Activated T-helper 1 cell treated with anti-CD3 and anti-CD28 coated beads, Interleukin-12 subunit alpha, Interleukin-12 subunit beta, Interleukin-2, Interleukin-4 antibody, amounts not matched to agents 30 ng/mL and 10 ng/mL and 1 ng/mL, durations not matched to agents 14 hours and 24 hours and 36 hours (primary cell): ENCODE measurements around the gene AFF3. TPM values are rescaled to one million over a fixed set of nuclear protein-coding genes. Genes with fewer than 3 reads are reported as not detected.

ENCODE experiments used
- DNase-seq: peaks from one replicate; pipeline ENCODE4 v3.0.0; 2021; ENCODE audit warnings: low spot score
- H3K27ac Mint-ChIP-seq: one replicate; pipeline ENCODE4 v1.8.0; 2021; ENCODE audit warnings: mild to moderate bottlenecking, mixed read lengths
- H3K27me3 Mint-ChIP-seq: one replicate; pipeline ENCODE4 v1.8.0; 2022; ENCODE audit warnings: mild to moderate bottlenecking, moderate library complexity, mixed read lengths; ENCODE audit not compliant: insufficient read depth
- H3K36me3 Mint-ChIP-seq: one replicate; pipeline ENCODE4 v1.8.0; 2021; ENCODE audit warnings: low read depth, mixed read lengths
- H3K4me1 Mint-ChIP-seq: one replicate; pipeline ENCODE4 v1.8.0; 2021; ENCODE audit warnings: low read depth, mixed read lengths
- H3K4me3 Mint-ChIP-seq: one replicate; pipeline ENCODE4 v1.8.0; 2021; ENCODE audit warnings: mild to moderate bottlenecking, moderate library complexity, mixed read lengths
- H3K9me3 Mint-ChIP-seq: one replicate; pipeline ENCODE4 v1.8.0; 2021; ENCODE audit warnings: mixed read lengths
- intact Hi-C: fragments of 100-400 bp; cut with micrococcal nuclease; formaldehyde crosslinking; loops from one replicate; pipeline ENCODE4 v1.15.1; 2024
- total RNA-seq: library from RNA; stranded (reverse); gene quantifications from 2 replicates; pipeline ENCODE4 v1.2.3, GENCODE V29; 2022

The AFF3 gene
- 1.7 and 2.4 TPM in 2 replicates for total RNA-seq

DNA sequence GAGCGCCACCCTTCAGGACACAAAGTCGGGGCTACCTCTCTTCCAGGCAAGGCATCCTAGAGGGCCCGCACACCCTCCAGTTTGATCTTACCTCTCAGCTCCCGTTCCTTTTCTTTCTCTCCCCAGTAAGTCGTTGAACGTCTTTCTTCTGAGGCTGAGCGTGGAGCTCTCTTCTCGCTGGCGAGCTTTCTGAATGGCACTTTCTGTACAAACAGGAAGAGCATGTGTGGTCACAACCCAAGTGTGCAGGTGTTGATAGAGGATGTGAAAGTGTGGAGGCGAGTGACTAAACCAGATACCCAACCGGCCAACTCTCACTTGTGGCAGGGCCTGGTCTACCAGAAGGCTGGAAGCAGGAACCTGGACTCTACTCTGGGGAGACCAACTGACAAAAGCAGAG lies at the start of gene AFF3:
TSS of gene AFF3 (minus strand) at position 198 of the 400 bp plus-strand sequence. CDS start 38,136 bp downstream, outside the sequence.
- H3K27ac Mint-ChIP-seq, result peak within 1 kb of the TSS; percentile 52
- H3K9me3 Mint-ChIP-seq, result peaks cover 8% of the 10 kb centered on the region
- H3K4me1 Mint-ChIP-seq, result peaks cover 46% of the 10 kb centered on the region
- H3K27me3 Mint-ChIP-seq, result peaks cover 42% of the 10 kb centered on the region
- peaks cover 2% of the 10 kb centered on the region for H3K36me3 Mint-ChIP-seq
- H3K4me3 Mint-ChIP-seq, result peak within 1 kb of the TSS; percentile 71
- intact Hi-C loops, result loop anchor here (1.0 to 5.0 kb wide), 2 partner anchors 11 to 150 kb away; no protein-coding TSS in a partner anchor
- peak; percentile 38 for DNase-seq

DNA sequence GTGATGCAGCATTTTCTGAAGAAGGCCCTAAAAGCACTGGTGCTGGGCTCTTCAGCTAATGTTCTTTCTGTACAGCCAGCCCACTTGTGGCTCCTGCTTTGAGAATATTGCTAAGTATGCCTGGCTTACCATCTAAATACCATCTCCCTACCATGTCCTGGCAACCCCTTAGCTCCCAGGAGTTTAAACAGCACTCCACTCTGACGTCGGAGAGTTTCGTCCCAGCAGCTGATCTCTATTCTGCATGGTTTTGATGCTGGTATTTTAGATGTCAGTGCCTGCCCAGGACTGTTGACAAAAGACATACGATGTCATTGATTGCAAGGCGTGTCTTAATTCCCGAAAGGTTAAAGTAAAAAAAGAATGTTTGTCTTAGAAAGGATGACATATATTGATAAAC lies 47.0 kb upstream of the AFF3 start:
- Mint-ChIP-seq H3K36me3 (no peaks in the 10 kb centered on the region), H3K4me1 (no peaks in the 10 kb centered on the region), H3K27me3 (peaks cover 5% of the 10 kb centered on the region), H3K27ac (no peak overlapping the region), H3K9me3 (no peaks in the 10 kb centered on the region), H3K4me3 (no peak overlapping the region)
- intact Hi-C loops, result no loop called here
- DNase-seq, result no peak

GRCh38 chr2:100188326-100188725 lies 45.9 kb upstream of the AFF3 start:
- Mint-ChIP-seq H3K9me3 (no peaks in the 10 kb centered on the region), H3K4me1 (no peaks in the 10 kb centered on the region), H3K27me3 (peaks cover 5% of the 10 kb centered on the region), H3K27ac (no peak overlapping the region), H3K36me3 (no peaks in the 10 kb centered on the region), H3K4me3 (no peak overlapping the region)
- intact Hi-C loops, result no loop called here
- DNase-seq, result no peak

GRCh38 chr2:100186126-100186525 lies 43.7 kb upstream of the AFF3 start:
- Mint-ChIP-seq H3K4me3 (no peak overlapping the region), H3K9me3 (no peaks in the 10 kb centered on the region), H3K27me3 (peaks cover 5% of the 10 kb centered on the region), H3K36me3 (no peaks in the 10 kb centered on the region), H3K27ac (no peak overlapping the region), H3K4me1 (no peaks in the 10 kb centered on the region)
- no peak for DNase-seq
- intact Hi-C loops, result no loop called here

- Mint-ChIP-seq H3K4me3 (no peak overlapping the region), H3K4me1 (no peaks in the 10 kb centered on the region), H3K36me3 (no peaks in the 10 kb centered on the region), H3K27me3 (peaks cover 5% of the 10 kb centered on the region), H3K9me3 (no peaks in the 10 kb centered on the region), H3K27ac (no peak overlapping the region)
- DNase-seq, result no peak
- intact Hi-C loops, result no loop called here
Observed at GRCh38 chr2:100185516-100185915, 43.1 kb upstream of the AFF3 start.

GRCh38 chr2:100185105-100185504 lies 42.7 kb upstream of the AFF3 start:
- Mint-ChIP-seq H3K36me3 (no peaks in the 10 kb centered on the region), H3K4me1 (no peaks in the 10 kb centered on the region)

GRCh38 chr2:100184055-100184737 lies 41.8 kb upstream of the AFF3 start:
- no peak overlapping the region for H3K27ac Mint-ChIP-seq
- H3K9me3 Mint-ChIP-seq, result no peaks in the 10 kb centered on the region
- no peaks in the 10 kb centered on the region for H3K4me1 Mint-ChIP-seq
- H3K4me3 Mint-ChIP-seq, result no peak overlapping the region
- intact Hi-C loops, result no loop called here
- DNase-seq, result no peak
- no peaks in the 10 kb centered on the region for H3K36me3 Mint-ChIP-seq
- H3K27me3 Mint-ChIP-seq, result peaks cover 5% of the 10 kb centered on the region

More at GRCh38 chr2:100185105-100185504, 42.7 kb upstream of the AFF3 start:
- Mint-ChIP-seq H3K27me3 (peaks cover 5% of the 10 kb centered on the region), H3K4me3 (no peak overlapping the region), H3K9me3 (no peaks in the 10 kb centered on the region), H3K27ac (no peak overlapping the region)
- no peak for DNase-seq
- intact Hi-C loops, result no loop called here

DNA sequence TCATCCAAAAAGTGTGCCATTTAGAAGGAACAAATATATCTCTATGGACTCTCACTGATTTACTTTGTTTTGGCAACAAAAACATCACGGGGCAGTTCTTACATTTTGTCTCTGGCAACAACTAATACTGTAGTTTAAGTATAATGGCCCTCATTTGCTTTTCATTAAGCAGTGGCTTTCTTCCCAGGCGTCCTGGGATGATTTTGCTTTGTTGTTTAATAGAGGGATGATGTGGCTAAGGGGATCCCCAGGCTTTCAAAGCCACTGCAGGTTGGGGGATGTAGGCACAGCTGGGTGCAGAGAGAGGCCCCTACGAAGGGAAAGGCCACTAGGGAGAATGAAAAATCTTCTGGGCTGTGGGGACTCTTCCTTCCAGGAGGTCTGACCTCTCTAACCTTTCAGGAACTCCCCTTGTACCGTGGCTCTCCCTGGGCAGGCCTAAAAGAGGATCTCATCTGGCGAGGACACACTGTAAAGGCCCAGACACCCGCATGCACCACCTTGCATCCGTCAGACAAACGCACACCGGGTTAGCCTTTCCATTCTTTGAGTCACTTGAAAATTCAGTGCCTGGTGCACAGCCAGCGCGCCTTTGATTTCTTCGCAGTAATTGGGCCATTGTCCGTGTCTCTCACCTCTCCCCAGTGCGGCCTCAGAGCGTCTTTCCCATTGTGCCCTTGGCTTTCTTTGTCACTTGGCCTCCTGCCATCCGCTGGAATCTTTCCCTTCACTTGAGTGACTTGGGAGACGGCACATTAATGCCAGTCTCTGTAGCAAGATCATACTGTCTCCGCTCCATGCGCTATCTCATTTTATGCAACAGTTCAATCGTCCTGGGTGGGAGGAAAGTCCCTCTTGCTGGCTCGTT lies 40.3 kb upstream of the AFF3 start:
- Mint-ChIP-seq H3K9me3 (no peaks in the 10 kb centered on the region), H3K4me1 (no peaks in the 10 kb centered on the region), H3K27ac (no peak overlapping the region), H3K36me3 (no peaks in the 10 kb centered on the region), H3K4me3 (no peak overlapping the region), H3K27me3 (peaks cover 5% of the 10 kb centered on the region)
- DNase-seq, result no peak
- intact Hi-C loops, result no loop called here

DNA sequence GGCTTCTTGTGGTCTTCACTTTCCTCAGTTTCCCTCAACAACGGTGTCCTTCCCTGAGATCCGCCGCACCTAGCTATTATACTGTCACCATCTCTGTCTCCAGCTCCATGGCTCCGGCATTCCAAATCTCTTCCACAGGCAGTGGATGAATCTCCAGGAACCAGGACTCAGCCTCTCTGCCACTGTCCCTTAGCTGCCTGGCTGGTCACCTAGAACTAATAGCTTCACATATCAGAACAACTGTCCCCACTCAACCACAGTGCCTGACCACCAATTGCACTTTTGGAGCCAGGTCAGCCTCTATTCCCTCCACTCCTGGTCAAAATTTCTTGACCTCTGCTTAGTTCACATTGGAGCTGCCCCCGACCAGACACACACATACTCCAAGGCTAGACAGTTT lies 38.1 kb upstream of the AFF3 start:
- no peaks in the 10 kb centered on the region for H3K9me3 Mint-ChIP-seq
- H3K27me3 Mint-ChIP-seq, result peaks cover 8% of the 10 kb centered on the region
- no peak overlapping the region for H3K27ac Mint-ChIP-seq
- H3K4me1 Mint-ChIP-seq, result no peaks in the 10 kb centered on the region
- no peak overlapping the region for H3K4me3 Mint-ChIP-seq
- H3K36me3 Mint-ChIP-seq, result no peaks in the 10 kb centered on the region
- intact Hi-C loops, result no loop called here
- no peak for DNase-seq

GRCh38 chr2:100179806-100180205 lies 37.4 kb upstream of the AFF3 start:
- DNase-seq, result no peak
- no peaks in the 10 kb centered on the region for H3K9me3 Mint-ChIP-seq
- H3K27me3 Mint-ChIP-seq, result peaks cover 4% of the 10 kb centered on the region
- no peak overlapping the region for H3K4me3 Mint-ChIP-seq
- no peak overlapping the region for H3K27ac Mint-ChIP-seq
- H3K36me3 Mint-ChIP-seq, result no peaks in the 10 kb centered on the region
- intact Hi-C loops, result no loop called here
- H3K4me1 Mint-ChIP-seq, result no peaks in the 10 kb centered on the region

GRCh38 chr2:100178864-100179263 lies 36.5 kb upstream of the AFF3 start:
- Mint-ChIP-seq H3K27ac (no peak overlapping the region), H3K4me1 (no peaks in the 10 kb centered on the region), H3K36me3 (no peaks in the 10 kb centered on the region), H3K27me3 (peaks cover 4% of the 10 kb centered on the region), H3K4me3 (no peak overlapping the region), H3K9me3 (no peaks in the 10 kb centered on the region)
- intact Hi-C loops, result no loop called here
- no peak for DNase-seq

DNA sequence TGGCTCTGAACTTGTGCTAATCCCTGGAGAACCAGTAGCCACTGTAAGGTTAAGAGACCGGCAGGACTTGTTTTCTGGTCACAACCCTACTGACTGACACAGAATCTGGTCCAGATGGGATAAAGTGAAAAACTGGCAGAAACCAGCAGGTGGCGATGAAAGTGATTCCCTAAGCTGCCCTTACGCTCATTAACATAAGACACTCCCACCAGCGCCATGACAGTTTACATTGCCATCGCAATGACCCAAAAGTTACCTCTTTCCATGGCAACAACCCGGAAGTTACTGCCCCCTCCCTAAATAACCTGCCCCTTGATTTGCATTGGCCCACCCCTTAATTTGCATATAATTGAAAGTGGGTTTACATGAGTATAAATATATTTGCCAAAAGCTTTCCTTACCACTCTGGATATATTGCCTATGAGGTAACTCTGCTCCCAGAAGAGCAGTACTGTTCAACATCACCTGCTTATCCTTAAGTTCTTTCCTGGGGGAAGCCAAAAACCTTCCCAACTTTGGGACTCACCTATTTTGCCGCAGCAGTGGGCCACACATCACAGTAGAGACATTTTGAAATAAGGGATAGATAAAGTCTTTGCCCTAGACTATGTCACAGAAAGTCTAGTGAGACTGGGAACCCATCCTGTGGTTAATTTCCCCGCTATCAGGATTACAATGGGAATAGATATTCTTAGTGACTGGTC lies 35.8 kb upstream of the AFF3 start:
- Mint-ChIP-seq H3K9me3 (no peaks in the 10 kb centered on the region), H3K27me3 (peaks cover 4% of the 10 kb centered on the region), H3K4me3 (no peak overlapping the region), H3K4me1 (no peaks in the 10 kb centered on the region), H3K36me3 (no peaks in the 10 kb centered on the region), H3K27ac (no peak overlapping the region)
- intact Hi-C loops, result no loop called here
- DNase-seq, result no peak

GRCh38 chr2:100176925-100177324 lies 34.5 kb upstream of the AFF3 start:
- H3K9me3 Mint-ChIP-seq, result no peaks in the 10 kb centered on the region
- no peaks in the 10 kb centered on the region for H3K36me3 Mint-ChIP-seq
- intact Hi-C loops, result no loop called here
- peaks cover 4% of the 10 kb centered on the region for H3K27me3 Mint-ChIP-seq
- no peak for DNase-seq
- no peak overlapping the region for H3K27ac Mint-ChIP-seq
- H3K4me3 Mint-ChIP-seq, result no peak overlapping the region
- H3K4me1 Mint-ChIP-seq, result no peaks in the 10 kb centered on the region
